Measurements from ENCODE around the gene TMEM132E.

Gene TMEM132E

DNA sequence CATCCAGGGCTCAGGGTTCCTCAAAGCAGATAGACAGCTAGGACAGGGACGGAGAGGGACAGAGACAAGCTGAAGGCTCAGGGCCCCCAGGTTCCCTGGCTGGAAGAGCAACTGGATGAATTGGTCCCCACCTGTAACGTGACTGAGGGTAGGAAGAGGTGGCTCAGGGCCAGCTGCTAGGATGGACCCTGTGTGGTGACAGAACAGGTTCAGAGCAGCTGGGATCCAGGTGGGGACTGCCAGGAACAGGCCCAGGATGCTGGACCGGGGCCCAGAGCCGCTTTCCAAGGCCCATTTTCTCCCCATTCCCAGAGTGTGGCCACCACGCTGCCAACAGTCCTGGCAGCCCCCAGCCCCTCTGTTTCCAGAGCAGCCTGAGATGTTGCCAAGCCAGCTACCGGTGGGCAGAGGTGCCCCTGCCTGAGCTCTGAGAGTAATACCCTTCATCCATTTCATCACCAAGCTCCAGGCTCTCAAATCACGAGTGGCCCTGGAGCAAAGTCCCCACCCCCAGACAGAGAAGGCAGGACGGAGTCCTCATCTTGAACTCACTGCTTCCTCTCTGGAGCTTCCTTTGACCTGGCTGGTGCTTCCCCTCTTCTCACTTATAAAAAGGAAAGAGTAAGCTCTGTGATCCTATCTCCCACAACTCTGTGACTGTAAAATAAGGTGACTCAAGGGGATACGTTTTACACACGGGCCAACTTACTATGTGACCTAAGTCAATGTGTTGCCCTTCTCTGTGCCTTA is 79.6 kb downstream of the TMEM132E start:
- Histone ChIP-seq H3K9me3 (ENCODE audit: insufficient read depth, low read length) (no peaks in the 10 kb centered on the region), H3K4me2 (ENCODE audit: low read length) (no peak overlapping the region), H3K36me3 (replicated peaks; ENCODE audit: low read depth, low read length) (no peaks in the 10 kb centered on the region), H4K20me1 (ENCODE audit: insufficient read depth, low read length) (no peaks in the 10 kb centered on the region), H3K9ac (ENCODE audit: low read length) (no peak overlapping the region), H3K79me2 (ENCODE audit: low read length) (no peaks in the 10 kb centered on the region), H3K27me3 (ENCODE audit: low read depth, low read length) (peaks cover 11% of the 10 kb centered on the region), H3K27ac (ENCODE audit: low read length) (no peak overlapping the region), H3K4me1 (ENCODE audit: low read length) (no peaks in the 10 kb centered on the region), H3K4me3 (ENCODE audit: low read length) (no peak overlapping the region), H2AFZ (ENCODE audit: low read depth, low read length) (no peak overlapping the region)
- TF ChIP-seq EZH2phosphoT487 (IDR thresholded peaks at IDR 0.05; ENCODE audit: low read depth) (no peak), CTCF (IDR thresholded peaks at IDR 0.05; ENCODE audit: low read depth, low read length) (no peak)

DNA sequence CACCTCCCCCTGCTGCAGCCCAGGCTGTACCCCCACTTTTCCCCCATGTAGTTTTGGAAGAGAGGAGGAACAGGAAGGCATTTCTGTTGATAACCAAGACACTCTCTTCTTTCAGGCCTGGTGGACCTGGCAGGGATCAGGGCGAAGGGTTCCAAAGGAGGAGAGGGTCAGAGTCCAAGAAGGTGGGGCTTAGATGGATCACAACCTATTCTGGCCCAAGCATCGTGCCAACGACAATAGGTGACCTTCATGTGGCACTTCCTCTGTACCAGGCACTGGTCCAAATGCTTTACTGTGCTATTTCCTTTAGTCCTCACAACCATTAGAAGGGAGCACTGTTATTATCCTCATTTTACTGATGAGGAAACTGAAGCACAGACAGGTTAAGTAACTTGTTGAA is 84.3 kb downstream of the TMEM132E start:
- peaks cover 15% of the 10 kb centered on the region for H3K27me3 ChIP-seq (ENCODE audit: low read depth, low read length)
- TF ChIP-seq EZH2phosphoT487 (IDR thresholded peaks at IDR 0.05; ENCODE audit: low read depth) (no peak), CTCF (IDR thresholded peaks at IDR 0.05; ENCODE audit: low read depth, low read length) (no peak)
- no peaks in the 10 kb centered on the region for H3K36me3 ChIP-seq (replicated peaks; ENCODE audit: low read depth, low read length)
- H4K20me1 ChIP-seq (ENCODE audit: insufficient read depth, low read length) = no peaks in the 10 kb centered on the region
- no peaks in the 10 kb centered on the region for H3K9me3 ChIP-seq (ENCODE audit: insufficient read depth, low read length)
- peaks cover 6% of the 10 kb centered on the region; the same call in 1 of the 2 replicates for H3K4me1 ChIP-seq (ENCODE audit: low read length)
- H2AFZ ChIP-seq (ENCODE audit: low read depth, low read length) = no peak overlapping the region
- no peak overlapping the region for H3K9ac ChIP-seq (ENCODE audit: low read length)
- H3K4me2 ChIP-seq (ENCODE audit: low read length) = no peak overlapping the region
- no peak overlapping the region for H3K27ac ChIP-seq (ENCODE audit: low read length)
- H3K4me3 ChIP-seq (ENCODE audit: low read length) = no peak overlapping the region
- H3K79me2 ChIP-seq (ENCODE audit: low read length) = no peaks in the 10 kb centered on the region

DNA sequence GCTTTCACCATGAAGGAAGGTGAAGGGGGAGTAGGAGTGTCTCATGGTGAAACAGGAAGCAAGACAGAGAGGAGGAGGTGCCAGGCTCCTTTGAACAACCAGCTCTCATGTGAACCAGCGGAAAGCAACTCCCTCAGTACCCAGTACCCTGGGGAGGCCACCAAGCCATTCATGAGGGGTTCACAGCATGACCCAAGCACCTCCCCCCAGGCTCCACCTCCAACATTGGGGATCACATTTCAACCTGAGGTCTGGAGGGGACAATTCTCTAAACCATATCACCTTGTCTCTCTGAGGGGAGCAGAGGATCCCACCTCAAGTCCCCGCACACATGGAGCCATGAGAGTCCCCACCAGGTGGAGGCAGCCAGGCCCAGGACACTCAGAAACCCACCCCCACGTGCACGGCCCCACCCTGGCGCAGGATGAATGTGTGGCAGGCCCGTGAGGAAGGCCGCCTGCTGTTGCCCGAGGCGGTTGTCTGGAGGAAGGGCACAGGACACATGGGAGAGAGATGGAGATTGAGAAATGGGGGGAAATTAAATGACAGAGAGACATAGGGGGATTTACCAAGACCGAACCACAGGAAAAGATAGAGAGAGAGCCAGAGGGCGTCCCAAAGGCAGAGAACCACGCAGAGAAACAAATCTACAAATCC is 85.9 kb downstream of the TMEM132E start:
- Histone ChIP-seq H3K9me3 (ENCODE audit: insufficient read depth, low read length) (no peaks in the 10 kb centered on the region), H2AFZ (ENCODE audit: low read depth, low read length) (peak overlapping the region; percentile 12; the same call in 1 of the 2 replicates), H3K4me2 (ENCODE audit: low read length) (no peak overlapping the region), H3K27ac (ENCODE audit: low read length) (no peak overlapping the region), H3K9ac (ENCODE audit: low read length) (no peak overlapping the region), H3K79me2 (ENCODE audit: low read length) (no peaks in the 10 kb centered on the region), H3K4me3 (ENCODE audit: low read length) (no peak overlapping the region), H4K20me1 (ENCODE audit: insufficient read depth, low read length) (no peaks in the 10 kb centered on the region), H3K4me1 (ENCODE audit: low read length) (peaks cover 6% of the 10 kb centered on the region; the same call in 1 of the 2 replicates), H3K36me3 (replicated peaks; ENCODE audit: low read depth, low read length) (no peaks in the 10 kb centered on the region), H3K27me3 (ENCODE audit: low read depth, low read length) (peaks cover 31% of the 10 kb centered on the region)
- no peak for TF ChIP-seq CTCF (IDR thresholded peaks at IDR 0.05; ENCODE audit: low read depth, low read length)
- TF ChIP-seq EZH2phosphoT487 (IDR thresholded peaks at IDR 0.05; ENCODE audit: low read depth) = no peak

All from OCI-LY3 (cell line).